Lower leg skin (tissue), 4 donors: ENCODE results near the gene ZBTB42. TPM values are rescaled to one million over a fixed set of nuclear protein-coding genes. Genes with fewer than 3 reads are reported as not detected.

Experiments
- DNase-seq, 2 donors: peaks; one replicate each; pipeline ENCODE4 v3.0.0-alpha.2; 2019; ENCODE audit warnings: low spot score in 2 of 2
- H3K4me3 ChIP-seq: fragments of 200-600 bp; sonication (generic); 2 replicates; pipeline ENCODE4 v1.5.1; 2017; ENCODE audit warnings: mild to moderate bottlenecking, low read depth; ENCODE audit not compliant: poor library complexity, severe bottlenecking
- POLR2A ChIP-seq, 2 donors: fragments of 450-650 bp; IDR thresholded peaks; one replicate each; pipeline ENCODE4 v1.6.1; 2016 to 2017; ENCODE audit warnings: antibody characterized with exemption in 2 of 2, mild to moderate bottlenecking in 1 of 2, moderate library complexity in 1 of 2
- WGBS, 2 donors: methylation state at CpG; one replicate each; pipeline ENCODE4 v1.1.5; 2018; 5-methylcytosine and 5-hydroxymethylcytosine counted together
- intact Hi-C: fragments of 100-400 bp; cut with DNase I; formaldehyde crosslinking; loops from one replicate; pipeline ENCODE4 v1.15.0; 2023; ENCODE audit warnings: low total_unique reads
- total RNA-seq, 4 donors: library from RNA; depleted of rRNA; stranded (reverse); fragments of >200 nt; gene quantifications; one replicate each; pipeline ENCODE4 v1.1.0, GENCODE V29; 2016
- TF ChIP-seq, protein P1 (sequence below), 3 donors: fragments of 450-650 bp; IDR thresholded peaks; one replicate each; pipeline ENCODE4 v1.5.1; 2016; ENCODE audit warnings: antibody characterized with exemption in 3 of 3, mild to moderate bottlenecking in 3 of 3, moderate library complexity in 2 of 3

The ZBTB42 gene
- total RNA-seq, 4 donors from 2014 or later: 1.6 to 11.9 (median 8.6) TPM

DNA sequence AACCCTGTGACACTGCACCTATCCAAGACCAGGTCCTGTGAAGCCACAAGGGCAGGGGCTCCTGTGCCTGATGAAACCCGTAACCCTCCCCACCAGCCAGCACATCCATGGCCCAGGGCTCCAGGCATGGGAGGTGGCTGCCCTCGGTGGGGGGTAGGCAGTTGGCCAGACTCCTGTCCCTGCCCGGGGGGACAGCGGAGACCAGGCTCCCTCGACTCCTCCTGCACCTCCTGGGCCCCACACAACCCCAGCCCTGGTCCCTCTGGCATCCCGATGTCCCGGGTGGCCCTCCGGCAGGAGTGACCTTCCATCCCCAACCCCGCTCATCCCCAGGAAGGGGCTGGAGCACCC is 16.7 kb upstream of the ZBTB42 start:
- TF ChIP-seq, protein P1, sequence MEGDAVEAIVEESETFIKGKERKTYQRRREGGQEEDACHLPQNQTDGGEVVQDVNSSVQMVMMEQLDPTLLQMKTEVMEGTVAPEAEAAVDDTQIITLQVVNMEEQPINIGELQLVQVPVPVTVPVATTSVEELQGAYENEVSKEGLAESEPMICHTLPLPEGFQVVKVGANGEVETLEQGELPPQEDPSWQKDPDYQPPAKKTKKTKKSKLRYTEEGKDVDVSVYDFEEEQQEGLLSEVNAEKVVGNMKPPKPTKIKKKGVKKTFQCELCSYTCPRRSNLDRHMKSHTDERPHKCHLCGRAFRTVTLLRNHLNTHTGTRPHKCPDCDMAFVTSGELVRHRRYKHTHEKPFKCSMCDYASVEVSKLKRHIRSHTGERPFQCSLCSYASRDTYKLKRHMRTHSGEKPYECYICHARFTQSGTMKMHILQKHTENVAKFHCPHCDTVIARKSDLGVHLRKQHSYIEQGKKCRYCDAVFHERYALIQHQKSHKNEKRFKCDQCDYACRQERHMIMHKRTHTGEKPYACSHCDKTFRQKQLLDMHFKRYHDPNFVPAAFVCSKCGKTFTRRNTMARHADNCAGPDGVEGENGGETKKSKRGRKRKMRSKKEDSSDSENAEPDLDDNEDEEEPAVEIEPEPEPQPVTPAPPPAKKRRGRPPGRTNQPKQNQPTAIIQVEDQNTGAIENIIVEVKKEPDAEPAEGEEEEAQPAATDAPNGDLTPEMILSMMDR (IDR thresholded peaks at IDR 0.05): no peak
- TF ChIP-seq POLR2A (IDR thresholded peaks at IDR 0.05): no peak
- 83 to 84% methylated on average over 9 of the region's 9 CpGs for WGBS, 2 donors
- no peak for DNase-seq
- no peak overlapping the region for H3K4me3 ChIP-seq
- intact Hi-C loops: no loop called here

- TF ChIP-seq, protein P1 (IDR thresholded peaks at IDR 0.05): no peak
- no peak for TF ChIP-seq POLR2A (IDR thresholded peaks at IDR 0.05)
- no peak for DNase-seq
- 74 to 97% methylated on average over 11 to 33 of the region's 36 CpGs for WGBS, 2 donors
- intact Hi-C loops: no loop called here
- no peak overlapping the region for H3K4me3 ChIP-seq
Observed at GRCh38 chr14:104784846-104785707, 15.8 kb upstream of the ZBTB42 start.

GRCh38 chr14:104785708-104786080 is 15.2 kb upstream of the ZBTB42 start:
- WGBS, 2 donors: 80 to 82% methylated on average over 13 of the region's 13 CpGs
- TF ChIP-seq POLR2A (IDR thresholded peaks at IDR 0.05): no peak
- TF ChIP-seq, protein P1 (IDR thresholded peaks at IDR 0.05): no peak
- no peak overlapping the region for H3K4me3 ChIP-seq
- DNase-seq: no peak
- intact Hi-C loops: no loop called here

DNA sequence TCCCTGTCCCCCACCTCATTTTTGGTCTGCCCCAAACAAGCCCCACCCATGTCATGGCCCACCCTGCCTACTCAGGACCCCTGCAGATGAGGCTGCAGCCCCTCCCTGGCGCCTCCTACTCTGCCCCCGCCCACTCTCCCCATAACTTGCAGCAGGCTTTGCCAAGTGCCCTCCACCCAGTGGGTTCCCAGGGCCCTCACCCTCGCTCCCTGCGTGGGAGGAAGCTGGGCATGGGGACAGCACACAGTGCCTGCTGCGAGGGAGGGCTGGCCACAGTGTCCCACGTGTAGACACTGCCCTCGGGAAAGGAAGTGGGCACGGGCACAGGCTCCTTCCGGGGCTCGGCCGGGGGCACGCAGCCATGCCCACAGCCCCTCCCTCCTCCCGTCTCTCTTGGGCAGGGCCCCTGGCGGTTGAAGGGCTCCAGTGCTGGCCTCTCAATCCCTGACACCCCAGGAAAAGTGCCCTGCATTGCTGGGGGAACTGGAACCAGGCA is 14.8 kb upstream of the ZBTB42 start:
- no peak overlapping the region for H3K4me3 ChIP-seq

GRCh38 chr14:104786726-104787675 is 13.9 kb upstream of the ZBTB42 start:
- no peak for DNase-seq
- no peak overlapping the region for H3K4me3 ChIP-seq
- 72% methylated on average over 20 to 30 of the region's 30 CpGs for WGBS, 2 donors
- intact Hi-C loops: no loop called here
- TF ChIP-seq, protein P1 (IDR thresholded peaks at IDR 0.05): no peak
- TF ChIP-seq POLR2A (IDR thresholded peaks at IDR 0.05): no peak

More for the DNA sequence above, 14.8 kb upstream of the ZBTB42 start:
- whole genome bisulfite sequencing, 2 donors: 25 to 49% methylated on average over 11 to 14 of the region's 14 CpGs
- no peak for DNase-seq
- TF ChIP-seq, protein P1 (IDR thresholded peaks at IDR 0.05): no peak
- no peak for TF ChIP-seq POLR2A (IDR thresholded peaks at IDR 0.05)
- intact Hi-C loops: no loop called here
